ENCODE data around the gene NOS2. TPM values are rescaled to one million over a fixed set of nuclear protein-coding genes. Genes with fewer than 3 reads are reported as not detected.

NOS2 gene
- total RNA-seq, 1 experiment from 2014 or later = 1.4 TPM

GRCh38 chr17:27819145-27819544, 18.8 kb upstream of the NOS2 start (continued):
- no peak for TF ChIP-seq ZNF281 (CRISPR knock-in tag; IDR thresholded peaks at IDR 0.05)

GRCh38 chr17:27818401-27819105, 18.2 kb upstream of the NOS2 start:
- Mint-ChIP-seq H3K36me3 (peaks cover 30% of the 10 kb centered on the region), H3K4me3 (no peak overlapping the region), H3K27ac (no peak overlapping the region), H3K4me1 (peaks cover 5% of the 10 kb centered on the region), H3K27me3 (ENCODE audit: low read depth) (peaks cover 3% of the 10 kb centered on the region), H3K9me3 (peaks cover 36% of the 10 kb centered on the region)
- TF ChIP-seq ZNF263 (CRISPR knock-in tag; IDR thresholded peaks at IDR 0.05; ENCODE audit: low read depth) (no peak), ZNF512 (CRISPR knock-in tag; IDR thresholded peaks at IDR 0.05; ENCODE audit: borderline replicate concordance) (no peak), MYBL2 (CRISPR knock-in tag; IDR thresholded peaks at IDR 0.05) (no peak), NFE2L1 (CRISPR knock-in tag; IDR thresholded peaks at IDR 0.05) (no peak), SMAD3 (CRISPR knock-in tag; IDR thresholded peaks at IDR 0.05; ENCODE audit: borderline replicate concordance) (no peak), E2F4 (CRISPR knock-in tag; IDR thresholded peaks at IDR 0.05; ENCODE audit: borderline replicate concordance, low read depth) (no peak), JAZF1 (CRISPR knock-in tag; IDR thresholded peaks at IDR 0.05) (no peak), CREB1 (CRISPR knock-in tag; IDR thresholded peaks at IDR 0.05) (no peak), ZNF232 (CRISPR knock-in tag; IDR thresholded peaks at IDR 0.05) (no peak), SP1 (CRISPR knock-in tag; conservative IDR thresholded peaks at IDR 0.05) (no peak), EMX1 (CRISPR knock-in tag; IDR thresholded peaks at IDR 0.05) (no peak), CREM (CRISPR knock-in tag; IDR thresholded peaks at IDR 0.05) (no peak), OVOL2 (CRISPR knock-in tag; IDR thresholded peaks at IDR 0.05; ENCODE audit: borderline replicate concordance) (no peak), MLX (CRISPR knock-in tag; IDR thresholded peaks at IDR 0.05) (no peak), ATF2 (CRISPR knock-in tag; IDR thresholded peaks at IDR 0.05; ENCODE audit: borderline replicate concordance, low read depth) (no peak), ZMAT4 (CRISPR knock-in tag; IDR thresholded peaks at IDR 0.05) (no peak)
- DNase-seq (ENCODE audit: low spot score) = no peak
- POLR2A ChIA-PET = no interaction called here
- no peak for ATAC-seq
- CTCF ChIA-PET = interaction anchor here (1.2 to 1.4 kb wide), 2 partner anchors 13 to 14 kb away, joined by 3 to 4 read pairs; no protein-coding TSS in a partner anchor

All from WTC11 (cell line).